MCF 10A (cell line): ENCODE results near the gene C2orf49. TPM values are rescaled to one million over a fixed set of nuclear protein-coding genes. Genes with fewer than 3 reads are reported as not detected.

ENCODE experiments used
- BruUV-seq: library from RNA; stranded (reverse); fragments of 400-500 nt; replicated peaks from 2 replicates; lab custom pipeline; 2021; lab: Mats Ljungman, UMichigan
- CTCF ChIA-PET: fragments of 300-600 bp; sonication (Branson Sonifier 250); formaldehyde crosslinking; extraction: SDS; loops from one replicate; lab custom pipeline; 2021; ENCODE audit warnings: antibody characterized with exemption, inconsistent platforms; lab: Yijun Ruan, JAX
- POLR2A ChIA-PET: fragments of 300-600, 350-650 bp; sonication (Branson Sonifier 250); formaldehyde crosslinking; extraction: SDS; loops from one replicate; lab custom pipeline; 2020; ENCODE audit warnings: antibody characterized with exemption, inconsistent platforms; lab: Yijun Ruan, JAX
- DNase-seq: peaks from one replicate; pipeline ENCODE4 v3.0.0-alpha.2; 2018; ENCODE audit not compliant: unreplicated experiment
- H3K27ac Mint-ChIP-seq: one replicate; pipeline ENCODE4 v1.8.0; 2022; ENCODE audit warnings: mild to moderate bottlenecking, low read depth, mixed read lengths; ENCODE audit not compliant: unreplicated experiment
- H3K27me3 Mint-ChIP-seq: one replicate; pipeline ENCODE4 v1.8.0; 2022; ENCODE audit warnings: mixed read lengths; ENCODE audit not compliant: insufficient read depth, unreplicated experiment
- H3K36me3 Mint-ChIP-seq: one replicate; pipeline ENCODE4 v1.8.0; 2022; ENCODE audit warnings: mild to moderate bottlenecking, moderate library complexity, mixed read lengths; ENCODE audit not compliant: insufficient read depth, unreplicated experiment
- H3K4me1 Mint-ChIP-seq: one replicate; pipeline ENCODE4 v1.8.0; 2022; ENCODE audit warnings: mixed read lengths; ENCODE audit not compliant: insufficient read depth, unreplicated experiment
- H3K4me3 Mint-ChIP-seq: one replicate; pipeline ENCODE4 v1.8.0; 2022; ENCODE audit warnings: mild to moderate bottlenecking, moderate library complexity, mixed read lengths; ENCODE audit not compliant: unreplicated experiment
- H3K9me3 Mint-ChIP-seq: one replicate; pipeline ENCODE4 v1.8.0; 2022; ENCODE audit warnings: mixed read lengths; ENCODE audit not compliant: unreplicated experiment
- intact Hi-C: fragments of 100-400 bp; cut with micrococcal nuclease; formaldehyde crosslinking; loops from 2 replicates; pipeline ENCODE4 v1.14.1; 2022
- total RNA-seq: library from RNA; stranded (reverse); gene quantifications from 2 replicates; pipeline ENCODE4 v1.2.3, GENCODE V29; 2022
- TF ChIP-seq, protein P1 (sequence below): fragments of 200-600 bp; IDR thresholded peaks from one replicate; pipeline ENCODE4 v1.8.0; 2022; ENCODE audit warnings: antibody characterized with exemption, mild to moderate bottlenecking; ENCODE audit not compliant: unreplicated experiment

Gene C2orf49
- total RNA-seq, 1 experiment from 2014 or later: 24.2 TPM

DNA sequence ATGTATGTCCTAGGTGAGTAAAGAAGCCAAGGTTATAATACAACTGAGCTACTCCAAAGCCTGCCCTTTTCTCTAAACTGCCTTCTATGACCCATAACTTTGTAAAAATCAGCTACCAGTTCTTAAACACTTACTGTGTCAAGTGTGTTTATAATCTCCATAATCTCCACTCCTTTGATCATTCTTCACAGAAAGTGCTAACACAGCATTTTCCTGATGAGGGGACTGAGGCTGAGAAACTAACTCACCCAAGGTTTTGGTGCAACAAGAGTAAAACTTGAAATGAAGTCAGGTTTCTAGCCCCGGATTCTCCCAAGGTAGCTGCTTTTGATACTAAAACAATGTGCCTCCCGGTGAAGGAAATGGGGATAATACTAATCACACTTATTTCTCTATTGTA, 1.9 kb upstream of the C2orf49 start:
- TF ChIP-seq, protein P1, sequence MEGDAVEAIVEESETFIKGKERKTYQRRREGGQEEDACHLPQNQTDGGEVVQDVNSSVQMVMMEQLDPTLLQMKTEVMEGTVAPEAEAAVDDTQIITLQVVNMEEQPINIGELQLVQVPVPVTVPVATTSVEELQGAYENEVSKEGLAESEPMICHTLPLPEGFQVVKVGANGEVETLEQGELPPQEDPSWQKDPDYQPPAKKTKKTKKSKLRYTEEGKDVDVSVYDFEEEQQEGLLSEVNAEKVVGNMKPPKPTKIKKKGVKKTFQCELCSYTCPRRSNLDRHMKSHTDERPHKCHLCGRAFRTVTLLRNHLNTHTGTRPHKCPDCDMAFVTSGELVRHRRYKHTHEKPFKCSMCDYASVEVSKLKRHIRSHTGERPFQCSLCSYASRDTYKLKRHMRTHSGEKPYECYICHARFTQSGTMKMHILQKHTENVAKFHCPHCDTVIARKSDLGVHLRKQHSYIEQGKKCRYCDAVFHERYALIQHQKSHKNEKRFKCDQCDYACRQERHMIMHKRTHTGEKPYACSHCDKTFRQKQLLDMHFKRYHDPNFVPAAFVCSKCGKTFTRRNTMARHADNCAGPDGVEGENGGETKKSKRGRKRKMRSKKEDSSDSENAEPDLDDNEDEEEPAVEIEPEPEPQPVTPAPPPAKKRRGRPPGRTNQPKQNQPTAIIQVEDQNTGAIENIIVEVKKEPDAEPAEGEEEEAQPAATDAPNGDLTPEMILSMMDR: no peak
- intact Hi-C loops: no loop called here
- DNase-seq: no peak
- no peaks in the 10 kb centered on the region for H3K27me3 Mint-ChIP-seq
- H3K27ac Mint-ChIP-seq: no peak overlapping the region
- no peaks in the 10 kb centered on the region for H3K9me3 Mint-ChIP-seq
- BruUV-seq: no TSS peak
- H3K4me3 Mint-ChIP-seq: no peak overlapping the region
- POLR2A ChIA-PET: interaction anchor here (3.2 to 4.7 kb wide), 2 partner anchors 62 to 74 kb away, joined by 10 to 25 read pairs; partner anchors contain the start of gene FHL2
- CTCF ChIA-PET: interaction anchor here (1.0 to 1.3 kb wide), 2 partner anchors 11 to 186 kb away, joined by 4 read pairs; no protein-coding TSS in a partner anchor
- H3K36me3 Mint-ChIP-seq: peaks cover 9% of the 10 kb centered on the region
- H3K4me1 Mint-ChIP-seq: peaks cover 13% of the 10 kb centered on the region

DNA sequence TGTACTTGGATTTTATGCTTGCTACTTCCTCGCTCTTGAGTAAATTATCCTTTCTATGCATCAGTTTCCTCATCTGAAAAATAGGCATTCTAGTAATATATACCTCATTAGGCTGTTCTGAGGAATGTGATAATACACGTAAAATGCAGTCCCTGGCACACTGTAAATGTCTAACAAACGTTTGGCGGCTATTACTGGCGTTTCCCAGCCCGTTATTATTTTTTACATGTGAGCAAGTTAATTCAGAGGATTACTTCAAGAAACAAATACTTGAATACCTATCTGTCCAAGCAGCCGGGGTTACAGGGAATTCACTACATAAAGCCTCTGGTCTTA, 586 bp upstream of the C2orf49 start:
- Mint-ChIP-seq H3K9me3 (no peaks in the 10 kb centered on the region), H3K27me3 (no peaks in the 10 kb centered on the region), H3K36me3 (peaks cover 22% of the 10 kb centered on the region), H3K27ac (peak overlapping the region; percentile 100), H3K4me3 (peak overlapping the region; percentile 86), H3K4me1 (peaks cover 13% of the 10 kb centered on the region)
- intact Hi-C loops: no loop called here
- TF ChIP-seq, protein P1: no peak
- POLR2A ChIA-PET: interaction anchor here (1.5 to 4.7 kb wide), 4 partner anchors 8 to 201 kb away, joined by 4 to 48 read pairs (median 18); partner anchors contain the start of genes FHL2 and TGFBRAP1
- TSS peak; percentile 86 for BruUV-seq
- no peak for DNase-seq
- CTCF ChIA-PET: interaction anchor here (1.3 kb wide), 1 partner anchor 12 kb away, joined by 4 read pairs; no protein-coding TSS in a partner anchor

DNA sequence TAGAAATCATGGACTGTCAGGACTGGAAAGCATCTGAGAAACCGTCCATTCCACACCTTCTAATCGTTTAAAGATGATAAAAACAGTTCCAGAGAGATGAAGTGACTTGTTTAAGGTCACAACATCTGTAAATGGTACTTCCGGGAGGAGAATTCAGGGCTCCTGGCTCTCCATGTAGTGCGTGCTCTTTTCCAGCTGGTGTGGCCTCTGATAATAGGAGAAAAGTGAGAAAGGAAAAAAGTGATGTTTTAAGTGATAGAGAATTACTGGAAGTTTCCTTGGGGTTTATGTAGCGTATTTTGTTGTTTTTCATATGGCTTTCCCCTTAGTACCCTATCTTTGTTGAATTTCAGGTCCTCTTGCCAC, 663 bp downstream of the C2orf49 start:
- POLR2A ChIA-PET: interaction anchor here (0.6 to 4.7 kb wide), 10 partner anchors 9 to 300 kb away, joined by 3 to 48 read pairs (median 5); partner anchors contain the start of genes FHL2, MRPS9 and TGFBRAP1
- H3K27ac Mint-ChIP-seq: peak overlapping the region; percentile 100

DNA sequence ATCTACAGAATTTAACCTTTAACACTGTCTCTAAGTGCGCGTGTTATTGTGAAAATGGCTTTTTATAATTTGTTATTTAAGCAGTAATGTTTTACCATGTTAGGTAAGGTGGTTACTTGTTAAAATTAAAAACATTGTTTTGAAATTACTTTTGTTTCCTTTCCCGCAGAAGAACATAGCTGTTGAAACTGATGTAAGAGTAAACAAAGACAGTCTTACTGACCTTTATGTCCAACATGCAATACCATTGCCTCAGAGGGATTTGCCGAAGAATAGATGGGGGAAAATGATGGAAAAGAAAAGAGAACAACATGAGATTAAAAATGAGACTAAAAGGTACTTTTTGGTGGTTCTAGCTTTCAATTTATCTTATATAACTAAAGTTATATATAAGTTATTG, 2.1 kb downstream of the C2orf49 start:
- no peaks in the 10 kb centered on the region for H3K27me3 Mint-ChIP-seq
- no peaks in the 10 kb centered on the region for H3K9me3 Mint-ChIP-seq
- H3K27ac Mint-ChIP-seq: no peak overlapping the region
- CTCF ChIA-PET: interaction anchor here (0.8 to 2.3 kb wide), 5 partner anchors 17 to 237 kb away, joined by 3 to 17 read pairs (median 3); no protein-coding TSS in a partner anchor
- H3K4me1 Mint-ChIP-seq: peaks cover 13% of the 10 kb centered on the region
- peaks cover 44% of the 10 kb centered on the region for H3K36me3 Mint-ChIP-seq
- H3K4me3 Mint-ChIP-seq: peak overlapping the region; percentile 86
- no peak for DNase-seq
- TF ChIP-seq, protein P1: no peak
- BruUV-seq: no TSS peak
- intact Hi-C loops: no loop called here
- POLR2A ChIA-PET: interaction anchor here (0.6 to 4.7 kb wide), 5 partner anchors 9 to 301 kb away, joined by 3 to 48 read pairs (median 14); partner anchors contain the start of genes FHL2, MRPS9 and TGFBRAP1

More for the DNA sequence above, 663 bp downstream of the C2orf49 start:
- BruUV-seq: TSS peak; percentile 45
- TF ChIP-seq, protein P1: no peak
- peaks cover 34% of the 10 kb centered on the region for H3K36me3 Mint-ChIP-seq
- no peak for DNase-seq
- peaks cover 13% of the 10 kb centered on the region for H3K4me1 Mint-ChIP-seq
- no peaks in the 10 kb centered on the region for H3K9me3 Mint-ChIP-seq
- intact Hi-C loops: no loop called here
- peak overlapping the region; percentile 86 for H3K4me3 Mint-ChIP-seq
- CTCF ChIA-PET: interaction anchor here (0.7 to 1.5 kb wide), 7 partner anchors 10 to 211 kb away, joined by 3 to 13 read pairs (median 3); no protein-coding TSS in a partner anchor
- H3K27me3 Mint-ChIP-seq: no peaks in the 10 kb centered on the region
